ENCODE measurements around the gene CARD11.

DNA sequence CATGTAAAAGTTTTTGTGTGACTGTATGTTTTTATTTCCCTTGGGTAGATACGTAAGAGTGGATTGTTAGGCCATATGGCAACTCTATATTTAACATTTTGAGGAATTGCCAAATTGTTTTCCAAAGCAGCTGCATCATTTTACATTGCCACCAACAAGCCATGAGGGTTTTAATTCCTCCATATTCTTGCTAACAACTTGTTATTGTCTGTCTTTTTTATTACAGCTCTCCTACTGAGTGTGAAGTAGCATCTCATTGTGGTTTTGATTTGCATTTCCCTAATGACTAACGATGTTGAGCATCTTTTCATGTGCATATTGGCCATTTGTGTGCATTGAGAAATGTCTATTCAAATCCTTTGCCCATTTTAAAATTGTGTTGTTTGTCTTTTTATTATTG is 94.9 kb downstream of the CARD11 start:
- no peak for TF ChIP-seq MXI1 (IDR thresholded peaks at IDR 0.05; ENCODE audit: borderline replicate concordance, low read depth, low read length)
- TF ChIP-seq, protein P1, sequence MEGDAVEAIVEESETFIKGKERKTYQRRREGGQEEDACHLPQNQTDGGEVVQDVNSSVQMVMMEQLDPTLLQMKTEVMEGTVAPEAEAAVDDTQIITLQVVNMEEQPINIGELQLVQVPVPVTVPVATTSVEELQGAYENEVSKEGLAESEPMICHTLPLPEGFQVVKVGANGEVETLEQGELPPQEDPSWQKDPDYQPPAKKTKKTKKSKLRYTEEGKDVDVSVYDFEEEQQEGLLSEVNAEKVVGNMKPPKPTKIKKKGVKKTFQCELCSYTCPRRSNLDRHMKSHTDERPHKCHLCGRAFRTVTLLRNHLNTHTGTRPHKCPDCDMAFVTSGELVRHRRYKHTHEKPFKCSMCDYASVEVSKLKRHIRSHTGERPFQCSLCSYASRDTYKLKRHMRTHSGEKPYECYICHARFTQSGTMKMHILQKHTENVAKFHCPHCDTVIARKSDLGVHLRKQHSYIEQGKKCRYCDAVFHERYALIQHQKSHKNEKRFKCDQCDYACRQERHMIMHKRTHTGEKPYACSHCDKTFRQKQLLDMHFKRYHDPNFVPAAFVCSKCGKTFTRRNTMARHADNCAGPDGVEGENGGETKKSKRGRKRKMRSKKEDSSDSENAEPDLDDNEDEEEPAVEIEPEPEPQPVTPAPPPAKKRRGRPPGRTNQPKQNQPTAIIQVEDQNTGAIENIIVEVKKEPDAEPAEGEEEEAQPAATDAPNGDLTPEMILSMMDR (conservative IDR thresholded peaks at IDR 0.05; ENCODE audit: low read depth, low read length) = no peak
- TF ChIP-seq RFX5 (IDR thresholded peaks at IDR 0.05; ENCODE audit: low read depth, low read length) = no peak
- no peak for TF ChIP-seq RAD21 (IDR thresholded peaks at IDR 0.05; ENCODE audit: low read length)
- TF ChIP-seq USF2 (IDR thresholded peaks at IDR 0.05; ENCODE audit: low read depth, low read length) = no peak
- TF ChIP-seq POLR2A (IDR thresholded peaks at IDR 0.05; ENCODE audit: low read depth, low read length) = no peak
- TF ChIP-seq FOS (IDR thresholded peaks at IDR 0.05; ENCODE audit: low read depth, low read length) = no peak

Measured in IMR-90 (cell line).